Liver (tissue), 9 donors: Measurements from ENCODE around the gene PPWD1. TPM values are rescaled to one million over a fixed set of nuclear protein-coding genes. Genes with fewer than 3 reads are reported as not detected.

ENCODE experiments used
- DNase-seq: peaks from one replicate; pipeline ENCODE4 v3.0.0-alpha.2; 2017; ENCODE audit warnings: low spot score
- H3K27ac ChIP-seq, 2 donors: one replicate each; pipeline ENCODE4 v1.7.0; 2013; ENCODE audit warnings: inconsistent platforms in 2 of 2, low read length in 2 of 2, control low read depth in 1 of 2, low read depth in 1 of 2, mild to moderate bottlenecking in 1 of 2
- H3K27me3 ChIP-seq, 4 donors: one replicate each; pipeline versions ENCODE4 v1.6.1 to v1.7.0; 2013; ENCODE audit warnings: low read length in 3 of 4, inconsistent platforms in 1 of 4, mild to moderate bottlenecking in 1 of 4, moderate library complexity in 1 of 4; ENCODE audit not compliant: control insufficient read depth in 4 of 4, insufficient read depth in 4 of 4
- H3K36me3 ChIP-seq, 4 donors: one replicate each; pipeline versions ENCODE4 v1.6.1 to v1.7.0; 2013; ENCODE audit warnings: low read length in 3 of 4, mild to moderate bottlenecking in 3 of 4, low read depth in 1 of 4, moderate library complexity in 1 of 4; ENCODE audit not compliant: control insufficient read depth in 4 of 4, insufficient read depth in 3 of 4
- H3K4me1 ChIP-seq, 4 donors: one replicate each; pipeline versions ENCODE4 v1.6.1 to v1.7.0; 2013; ENCODE audit warnings: low read length in 3 of 4, mild to moderate bottlenecking in 3 of 4, moderate library complexity in 1 of 4; ENCODE audit not compliant: control insufficient read depth in 4 of 4, insufficient read depth in 4 of 4
- H3K4me3 ChIP-seq, 3 donors: one replicate each; pipeline versions ENCODE4 v1.6.1 to v1.7.0; 2013; ENCODE audit warnings: low read length in 3 of 3, control low read depth in 1 of 3, low read depth in 1 of 3, mild to moderate bottlenecking in 1 of 3
- H3K9ac ChIP-seq, 2 donors: one replicate each; pipeline ENCODE4 v1.7.0; 2013; ENCODE audit warnings: low read length in 2 of 2, mild to moderate bottlenecking in 2 of 2, moderate library complexity in 2 of 2, control low read depth in 1 of 2, low read depth in 1 of 2
- H3K9me3 ChIP-seq, 4 donors: one replicate each; pipeline versions ENCODE4 v1.6.1 to v1.7.0; 2013; ENCODE audit warnings: low read length in 3 of 4; ENCODE audit not compliant: control insufficient read depth in 4 of 4
- EGR1 ChIP-seq, 2 donors: IDR thresholded peaks; 2 replicates each; pipeline ENCODE4 v1.6.1; 2016 to 2018; ENCODE audit warnings: antibody characterized with exemption in 2 of 2, low read depth in 2 of 2
- FOXA1 ChIP-seq: IDR thresholded peaks from 2 replicates; pipeline ENCODE4 v1.6.1; 2016; ENCODE audit warnings: antibody characterized with exemption
- FOXA2 ChIP-seq: IDR thresholded peaks from 2 replicates; pipeline ENCODE4 v1.6.1; 2016; ENCODE audit warnings: antibody characterized with exemption
- HNF4A ChIP-seq, 2 donors: conservative IDR thresholded peaks; 2 replicates each; pipeline ENCODE4 v1.6.1; 2016; ENCODE audit warnings: antibody characterized with exemption in 2 of 2, mild to moderate bottlenecking in 2 of 2
- HNF4G ChIP-seq: IDR thresholded peaks from 2 replicates; pipeline ENCODE4 v1.6.1; 2016; ENCODE audit warnings: antibody characterized with exemption
- JUND ChIP-seq, 2 donors: IDR thresholded peaks; 2 replicates each; pipeline ENCODE4 v1.6.1; 2016; ENCODE audit warnings: antibody characterized with exemption in 2 of 2
- NR2F2 ChIP-seq: IDR thresholded peaks from 2 replicates; pipeline ENCODE4 v1.6.1; 2016; ENCODE audit warnings: antibody characterized with exemption
- RAD21 ChIP-seq, 2 donors: IDR thresholded peaks; 2 replicates each; pipeline ENCODE4 v1.6.1; 2016; ENCODE audit warnings: antibody characterized with exemption in 2 of 2, mild to moderate bottlenecking in 2 of 2
- RXRA ChIP-seq, 2 donors: IDR thresholded peaks; 2 replicates each; pipeline ENCODE4 v1.6.1; 2017 to 2018; ENCODE audit warnings: antibody characterized with exemption in 2 of 2, mild to moderate bottlenecking in 1 of 2
- SP1 ChIP-seq: IDR thresholded peaks from 2 replicates; pipeline ENCODE4 v1.6.1; 2018; ENCODE audit warnings: antibody characterized with exemption, mild to moderate bottlenecking
- TAF1 ChIP-seq: conservative IDR thresholded peaks from 2 replicates; pipeline ENCODE4 v1.6.1; 2016; ENCODE audit warnings: antibody characterized with exemption, mild to moderate bottlenecking
- YY1 ChIP-seq: IDR thresholded peaks from 2 replicates; pipeline ENCODE4 v1.6.1; 2016; ENCODE audit warnings: antibody characterized with exemption, mild to moderate bottlenecking
- WGBS: extraction: QIAGEN DNeasy Blood & Tissue Kit; methylation state at CpG from one replicate; pipeline ENCODE4 v1.1.7; 2013; 5-methylcytosine and 5-hydroxymethylcytosine counted together
- polyA plus RNA-seq, 2 donors: library from polyadenylated mRNA; stranded (reverse) in 1 of 2; unstranded in 1 of 2; fragments of 200-250 nt in 1 of 2; fragments of >200 nt in 1 of 2; fragmentation: Nextera tagmentation in 1 of 2; extraction: Ambion mirVana in 1 of 2; gene quantifications; one replicate each; pipeline versions ENCODE4 v1.2.1 to v1.2.3, GENCODE V29; 2013 to 2015
- total RNA-seq, 2 donors: library from RNA; depleted of rRNA; stranded (reverse); fragments of >200 nt; gene quantifications; one replicate each; pipeline ENCODE4 v1.2.3, GENCODE V29; 2014
- TF ChIP-seq, protein P1 (sequence below): IDR thresholded peaks from 2 replicates; pipeline ENCODE4 v1.6.1; 2016; ENCODE audit warnings: antibody characterized with exemption
- TF ChIP-seq, protein P2 (sequence below): IDR thresholded peaks from 2 replicates; pipeline ENCODE4 v1.6.1; 2016; ENCODE audit warnings: antibody characterized with exemption
- TF ChIP-seq, protein P3 (sequence below): IDR thresholded peaks from 2 replicates; pipeline ENCODE4 v1.6.1; 2016; ENCODE audit warnings: antibody characterized with exemption, mild to moderate bottlenecking
- TF ChIP-seq, protein P4 (sequence below): fragments of 150-350 bp; IDR thresholded peaks from 2 replicates; pipeline ENCODE4 v1.5.1; 2017; ENCODE audit warnings: improper control_type of control experiment, low read depth, low read length; ENCODE audit not compliant: missing input control
- donor health status: healthy.
- donor health status: healthy.
- donor health status: healthy.
- donor health status: healthy.
- donor health status: healthy.

PPWD1 gene
- total and polyA plus RNA-seq, 4 donors: 5.8 to 23.7 (median 11.8) TPM

DNA sequence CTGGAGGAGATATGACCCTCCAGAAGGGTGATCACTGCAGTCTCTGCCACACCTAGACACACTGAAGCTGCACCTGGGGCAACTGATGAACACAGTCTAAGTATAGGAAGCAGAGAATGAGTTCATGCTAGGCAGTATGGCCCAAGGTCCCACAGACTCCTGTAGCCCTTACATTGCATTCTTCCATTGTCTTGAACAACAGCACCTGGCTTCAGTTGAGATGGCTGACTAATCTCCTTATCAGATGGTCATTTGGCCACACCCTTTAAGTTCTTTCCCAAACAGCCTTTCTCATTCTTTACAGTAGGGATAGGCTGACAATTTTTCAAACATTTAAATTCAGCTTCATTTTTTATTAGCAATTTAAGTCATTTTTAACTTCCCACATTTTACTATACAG, 23.3 kb upstream of the PPWD1 start:
- H3K36me3 ChIP-seq: peaks cover 0 to 3% (median 0%) of the 10 kb centered on the region in 4 donors
- H3K4me3 ChIP-seq: no peak overlapping the region
- H3K9ac ChIP-seq: no peak overlapping the region
- no peaks in the 10 kb centered on the region for H3K27me3 ChIP-seq
- H3K4me1 ChIP-seq: no peaks in the 10 kb centered on the region
- no peak overlapping the region for H3K27ac ChIP-seq
- TF ChIP-seq RXRA (IDR thresholded peaks at IDR 0.05): no peak
- TF ChIP-seq FOXA2: no peak
- no peak for TF ChIP-seq FOXA1
- no peak for TF ChIP-seq NR2F2
- TF ChIP-seq, protein P1, sequence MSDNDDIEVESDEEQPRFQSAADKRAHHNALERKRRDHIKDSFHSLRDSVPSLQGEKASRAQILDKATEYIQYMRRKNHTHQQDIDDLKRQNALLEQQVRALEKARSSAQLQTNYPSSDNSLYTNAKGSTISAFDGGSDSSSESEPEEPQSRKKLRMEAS: no peak
- TF ChIP-seq SP1: no peak
- TF ChIP-seq EGR1 (IDR thresholded peaks at IDR 0.05; ENCODE audit: low read depth in 2 of 2): no peak
- no peak for TF ChIP-seq JUND (IDR thresholded peaks at IDR 0.05)
- no peak for TF ChIP-seq RAD21 (IDR thresholded peaks at IDR 0.05)
- DNase-seq: no peak
- H3K9me3 ChIP-seq: no peaks in the 10 kb centered on the region

DNA sequence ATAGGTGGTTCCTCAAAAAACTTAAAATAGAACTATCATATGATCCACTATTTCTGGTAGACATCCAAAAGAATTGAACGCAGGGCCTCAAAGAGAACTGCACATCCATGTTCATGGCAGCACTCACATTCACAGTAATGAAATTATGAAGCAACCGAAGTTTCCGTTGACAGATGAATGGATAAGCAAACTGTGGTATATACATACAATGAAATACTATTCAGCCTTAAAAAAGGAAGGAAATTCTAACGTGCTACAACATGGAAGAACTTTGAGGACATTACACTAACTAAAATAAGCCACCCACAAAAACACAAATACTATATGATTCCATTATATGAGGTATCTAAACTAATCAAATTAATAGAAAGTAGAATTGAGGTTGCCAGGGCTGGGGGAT, 18.6 kb upstream of the PPWD1 start:
- no peak for DNase-seq
- no peak overlapping the region for H3K27ac ChIP-seq
- peaks cover 0 to 3% (median 0%) of the 10 kb centered on the region in 4 donors for H3K36me3 ChIP-seq
- no peaks in the 10 kb centered on the region for H3K9me3 ChIP-seq
- H3K27me3 ChIP-seq: no peaks in the 10 kb centered on the region
- TF ChIP-seq NR2F2 (no peak), SP1 (no peak), HNF4A (conservative IDR thresholded peaks at IDR 0.05) (no peak), RAD21 (IDR thresholded peaks at IDR 0.05) (no peak), HNF4G (no peak), YY1 (no peak), FOXA2 (no peak), EGR1 (IDR thresholded peaks at IDR 0.05; ENCODE audit: low read depth in 2 of 2) (no peak), RXRA (IDR thresholded peaks at IDR 0.05) (no peak), FOXA1 (no peak), TAF1 (no peak)
- TF ChIP-seq, protein P2, sequence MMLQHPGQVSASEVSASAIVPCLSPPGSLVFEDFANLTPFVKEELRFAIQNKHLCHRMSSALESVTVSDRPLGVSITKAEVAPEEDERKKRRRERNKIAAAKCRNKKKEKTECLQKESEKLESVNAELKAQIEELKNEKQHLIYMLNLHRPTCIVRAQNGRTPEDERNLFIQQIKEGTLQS: no peak
- TF ChIP-seq, protein P3, sequence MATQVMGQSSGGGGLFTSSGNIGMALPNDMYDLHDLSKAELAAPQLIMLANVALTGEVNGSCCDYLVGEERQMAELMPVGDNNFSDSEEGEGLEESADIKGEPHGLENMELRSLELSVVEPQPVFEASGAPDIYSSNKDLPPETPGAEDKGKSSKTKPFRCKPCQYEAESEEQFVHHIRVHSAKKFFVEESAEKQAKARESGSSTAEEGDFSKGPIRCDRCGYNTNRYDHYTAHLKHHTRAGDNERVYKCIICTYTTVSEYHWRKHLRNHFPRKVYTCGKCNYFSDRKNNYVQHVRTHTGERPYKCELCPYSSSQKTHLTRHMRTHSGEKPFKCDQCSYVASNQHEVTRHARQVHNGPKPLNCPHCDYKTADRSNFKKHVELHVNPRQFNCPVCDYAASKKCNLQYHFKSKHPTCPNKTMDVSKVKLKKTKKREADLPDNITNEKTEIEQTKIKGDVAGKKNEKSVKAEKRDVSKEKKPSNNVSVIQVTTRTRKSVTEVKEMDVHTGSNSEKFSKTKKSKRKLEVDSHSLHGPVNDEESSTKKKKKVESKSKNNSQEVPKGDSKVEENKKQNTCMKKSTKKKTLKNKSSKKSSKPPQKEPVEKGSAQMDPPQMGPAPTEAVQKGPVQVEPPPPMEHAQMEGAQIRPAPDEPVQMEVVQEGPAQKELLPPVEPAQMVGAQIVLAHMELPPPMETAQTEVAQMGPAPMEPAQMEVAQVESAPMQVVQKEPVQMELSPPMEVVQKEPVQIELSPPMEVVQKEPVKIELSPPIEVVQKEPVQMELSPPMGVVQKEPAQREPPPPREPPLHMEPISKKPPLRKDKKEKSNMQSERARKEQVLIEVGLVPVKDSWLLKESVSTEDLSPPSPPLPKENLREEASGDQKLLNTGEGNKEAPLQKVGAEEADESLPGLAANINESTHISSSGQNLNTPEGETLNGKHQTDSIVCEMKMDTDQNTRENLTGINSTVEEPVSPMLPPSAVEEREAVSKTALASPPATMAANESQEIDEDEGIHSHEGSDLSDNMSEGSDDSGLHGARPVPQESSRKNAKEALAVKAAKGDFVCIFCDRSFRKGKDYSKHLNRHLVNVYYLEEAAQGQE: no peak
- TF ChIP-seq, protein P1: no peak
- TF ChIP-seq, protein P4, sequence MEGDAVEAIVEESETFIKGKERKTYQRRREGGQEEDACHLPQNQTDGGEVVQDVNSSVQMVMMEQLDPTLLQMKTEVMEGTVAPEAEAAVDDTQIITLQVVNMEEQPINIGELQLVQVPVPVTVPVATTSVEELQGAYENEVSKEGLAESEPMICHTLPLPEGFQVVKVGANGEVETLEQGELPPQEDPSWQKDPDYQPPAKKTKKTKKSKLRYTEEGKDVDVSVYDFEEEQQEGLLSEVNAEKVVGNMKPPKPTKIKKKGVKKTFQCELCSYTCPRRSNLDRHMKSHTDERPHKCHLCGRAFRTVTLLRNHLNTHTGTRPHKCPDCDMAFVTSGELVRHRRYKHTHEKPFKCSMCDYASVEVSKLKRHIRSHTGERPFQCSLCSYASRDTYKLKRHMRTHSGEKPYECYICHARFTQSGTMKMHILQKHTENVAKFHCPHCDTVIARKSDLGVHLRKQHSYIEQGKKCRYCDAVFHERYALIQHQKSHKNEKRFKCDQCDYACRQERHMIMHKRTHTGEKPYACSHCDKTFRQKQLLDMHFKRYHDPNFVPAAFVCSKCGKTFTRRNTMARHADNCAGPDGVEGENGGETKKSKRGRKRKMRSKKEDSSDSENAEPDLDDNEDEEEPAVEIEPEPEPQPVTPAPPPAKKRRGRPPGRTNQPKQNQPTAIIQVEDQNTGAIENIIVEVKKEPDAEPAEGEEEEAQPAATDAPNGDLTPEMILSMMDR: no peak
- no peak overlapping the region for H3K9ac ChIP-seq
- H3K4me3 ChIP-seq: no peak overlapping the region
- no peaks in the 10 kb centered on the region for H3K4me1 ChIP-seq
- WGBS: 98% methylated on average over 4 of the region's 4 CpGs
